ENCODE measurements around the gene TRPM2. TPM values are rescaled to one million over a fixed set of nuclear protein-coding genes. Genes with fewer than 3 reads are reported as not detected.

The TRPM2 gene
- total and polyA plus RNA-seq, 2 of the 8 experiments (the other 6 are each of a cell fraction or from before 2014, with no cell fraction given): 0.27 to 0.28 TPM

- no peak for FAIRE-seq
Measured at GRCh38 chr21:44414291-44415072, 61.1 kb downstream of the TRPM2 start.

More at GRCh38 chr21:44414291-44415072, 61.1 kb downstream of the TRPM2 start:
- Histone ChIP-seq H3K9ac (replicated peaks in 1 of 4; ENCODE audit: extremely low read depth in 1 of 4, low read depth in 3 of 4, low read length in 3 of 4) (no peak overlapping the region), H4K8ac (ENCODE audit: extremely low read depth, insufficient read depth, low read length) (no peak overlapping the region), H3K79me2 (ENCODE audit: control insufficient read depth in 1 of 2, insufficient read depth in 2 of 2, low read length in 2 of 2) (no peaks in the 10 kb centered on the region), H3K23ac (ENCODE audit: insufficient read length) (no peak overlapping the region), H4K5ac (ENCODE audit: insufficient read length, low read depth, low read length) (no peak overlapping the region), H3K9me3 (ENCODE audit: insufficient read depth in 2 of 2, low read depth in 1 of 2, low read length in 1 of 2) (peaks cover 15 to 33% of the 10 kb centered on the region in 2 experiments; a peak in 3 of 4 replicates), H2BK120ac (replicated peaks; ENCODE audit: low read depth, low read length) (no peak overlapping the region), H3K4me1 (replicated peaks in 1 of 4; ENCODE audit: control insufficient read depth in 3 of 4, insufficient read depth in 4 of 4, low read length in 3 of 4) (no peaks in the 10 kb centered on the region), H3K4ac (replicated peaks; ENCODE audit: insufficient read length, low read depth, low read length) (no peak overlapping the region), H3K18ac (ENCODE audit: extremely low read depth, low read length) (no peak overlapping the region; the same call in 1 of the 2 replicates), H3K4me3 (ENCODE audit: extremely low read depth in 1 of 4, insufficient read depth in 2 of 4, low read depth in 3 of 4, low read length in 4 of 4) (no peak overlapping the region), H2AFZ (ENCODE audit: low read length) (no peak overlapping the region), H3K36me3 (ENCODE audit: control insufficient read depth in 2 of 4, insufficient read depth in 4 of 4, low read length in 3 of 4) (no peaks in the 10 kb centered on the region), H3K27me3 (replicated peaks in 1 of 4; ENCODE audit: control insufficient read depth in 3 of 4, extremely low read depth in 1 of 4, insufficient read depth in 3 of 4, low read length in 3 of 4) (no peaks in the 10 kb centered on the region), H2BK5ac (ENCODE audit: low read depth, low read length) (no peak overlapping the region), H4K91ac (replicated peaks; ENCODE audit: insufficient read length, low read length) (no peak overlapping the region), H4K20me1 (replicated peaks in 1 of 2; ENCODE audit: control insufficient read depth in 1 of 2, insufficient read depth in 2 of 2, low read length in 2 of 2) (peaks cover 0 to 2% of the 10 kb centered on the region in 2 experiments), H2BK12ac (ENCODE audit: low read depth, low read length) (no peak overlapping the region), H3K14ac (ENCODE audit: insufficient read length) (no peak overlapping the region), H3K56ac (replicated peaks; ENCODE audit: insufficient read length, low read depth, low read length) (no peak overlapping the region), H2AK5ac (ENCODE audit: low read depth, low read length) (no peak overlapping the region), H3K27ac (ENCODE audit: low read depth, low read length) (no peak overlapping the region), H3K79me1 (ENCODE audit: low read depth, low read length) (no peaks in the 10 kb centered on the region), H2BK20ac (ENCODE audit: low read length) (no peak overlapping the region), H2BK15ac (ENCODE audit: low read length) (no peak overlapping the region), H3K4me2 (ENCODE audit: insufficient read depth in 1 of 2, low read depth in 2 of 2, low read length in 2 of 2) (no peak overlapping the region), H3K23me2 (ENCODE audit: low read depth, low read length) (peaks cover 5% of the 10 kb centered on the region; the same call in 1 of the 2 replicates)
- no peak for TF ChIP-seq PHF8 (conservative IDR thresholded peaks at IDR 0.05; ENCODE audit: low read depth, low read length)
- TF ChIP-seq JUN (IDR thresholded peaks at IDR 0.05; ENCODE audit: low read depth, low read length): no peak
- no peak for TF ChIP-seq CBX8 (IDR thresholded peaks at IDR 0.05; ENCODE audit: borderline replicate concordance, low read depth, low read length)
- no peak for TF ChIP-seq POU5F1 (IDR thresholded peaks at IDR 0.05; ENCODE audit: low read depth, low read length)
- TF ChIP-seq RBBP5 (IDR thresholded peaks at IDR 0.05; ENCODE audit: borderline replicate concordance, low read depth, low read length): no peak
- no peak for TF ChIP-seq SP2 (IDR thresholded peaks at IDR 0.05; ENCODE audit: low read length)
- TF ChIP-seq ASH2L (IDR thresholded peaks at IDR 0.05; ENCODE audit: low read length): no peak
- TF ChIP-seq, protein P1, sequence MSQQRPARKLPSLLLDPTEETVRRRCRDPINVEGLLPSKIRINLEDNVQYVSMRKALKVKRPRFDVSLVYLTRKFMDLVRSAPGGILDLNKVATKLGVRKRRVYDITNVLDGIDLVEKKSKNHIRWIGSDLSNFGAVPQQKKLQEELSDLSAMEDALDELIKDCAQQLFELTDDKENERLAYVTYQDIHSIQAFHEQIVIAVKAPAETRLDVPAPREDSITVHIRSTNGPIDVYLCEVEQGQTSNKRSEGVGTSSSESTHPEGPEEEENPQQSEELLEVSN (IDR thresholded peaks at IDR 0.05): no peak
- no peak for TF ChIP-seq SRF (IDR thresholded peaks at IDR 0.05; ENCODE audit: low read depth, low read length)
- no peak for TF ChIP-seq SP4 (IDR thresholded peaks at IDR 0.05; ENCODE audit: low read length)
- 89% methylated on average over 30 of the region's 30 CpGs; no CpG with 5 or more reads in 1 of the 2 experiments for WGBS, 2 experiments (ENCODE audit: extremely low coverage in 1 of 2, insufficient coverage in 1 of 2, insufficient read length in 1 of 2, insufficient replicate concordance in 2 of 2, low coverage in 1 of 2, low lambda C conversion rate in 2 of 2, missing lambda C conversion rate in 1 of 2)
- no peak for DNase-seq (ENCODE audit: low read depth in 1 of 2, low spot score in 2 of 2)
- ChIA-PET POLR2A (ENCODE audit: partially characterized antibody) (interaction anchor here (0.5 to 1.1 kb wide), 3 partner anchors 9 to 106 kb away, joined by 3 read pairs; no protein-coding TSS in a partner anchor), CTCF (ENCODE audit: partially characterized antibody) (interaction anchor here (0.8 kb wide), 1 partner anchor 65 kb away, joined by 3 read pairs; no protein-coding TSS in a partner anchor)

All from H1 (cell line).